Measurements from ENCODE around the gene LGSN. TPM values are rescaled to one million over a fixed set of nuclear protein-coding genes. Genes with fewer than 3 reads are reported as not detected.
"Not testable (repeated sequence)": the region's sequence is repeated elsewhere in the genome, so short reads cannot be mapped to it uniquely, and the experiment has no call there.

Gene LGSN
- total RNA-seq, 2 experiments from 2014 or later: 0.09 to 0.18 TPM

- H3K27me3 Mint-ChIP-seq; H3K36me3 Mint-ChIP-seq; ATAC-seq; H3K4me3 Mint-ChIP-seq; H3K27ac Mint-ChIP-seq; H3K9me3 Mint-ChIP-seq (ENCODE audit: low read depth); CTCF ChIA-PET; DNase-seq; H3K4me1 Mint-ChIP-seq: not testable (repeated sequence)
Measured at GRCh38 chr6:63334652-63335051, 14.9 kb upstream of the LGSN start.

GRCh38 chr6:63333440-63333839 is 13.7 kb upstream of the LGSN start:
- no peak for DNase-seq
- ATAC-seq: no peak
- H3K4me1 Mint-ChIP-seq: no peaks in the 10 kb centered on the region
- no peak overlapping the region for H3K4me3 Mint-ChIP-seq
- no peaks in the 10 kb centered on the region for H3K27me3 Mint-ChIP-seq
- H3K36me3 Mint-ChIP-seq: no peaks in the 10 kb centered on the region
- no peak overlapping the region for H3K27ac Mint-ChIP-seq
- H3K9me3 Mint-ChIP-seq (ENCODE audit: low read depth): no peaks in the 10 kb centered on the region
- CTCF ChIA-PET: no interaction called here

- H3K9me3 Mint-ChIP-seq (ENCODE audit: low read depth); CTCF ChIA-PET; H3K27ac Mint-ChIP-seq; DNase-seq; H3K36me3 Mint-ChIP-seq; H3K4me1 Mint-ChIP-seq; ATAC-seq; H3K27me3 Mint-ChIP-seq; H3K4me3 Mint-ChIP-seq: not testable (repeated sequence)
Measured at GRCh38 chr6:63326630-63327029, 6.8 kb upstream of the LGSN start.

- CTCF ChIA-PET: no interaction called here
- DNase-seq (no peak), ATAC-seq (no peak)
- H3K9me3 Mint-ChIP-seq (ENCODE audit: low read depth): no peaks in the 10 kb centered on the region
- peaks cover 2% of the 10 kb centered on the region for H3K27me3 Mint-ChIP-seq
- H3K36me3 Mint-ChIP-seq: no peaks in the 10 kb centered on the region
- H3K27ac Mint-ChIP-seq: no peak overlapping the region
- no peaks in the 10 kb centered on the region for H3K4me1 Mint-ChIP-seq
- no peak overlapping the region for H3K4me3 Mint-ChIP-seq
Measured at GRCh38 chr6:63322981-63323380, 3.2 kb upstream of the LGSN start.

GRCh38 chr6:63321821-63322220 is 2.0 kb upstream of the LGSN start:
- CTCF ChIA-PET: no interaction called here
- H3K4me1 Mint-ChIP-seq: no peaks in the 10 kb centered on the region
- no peak for DNase-seq
- H3K27me3 Mint-ChIP-seq: peaks cover 2% of the 10 kb centered on the region
- no peak for ATAC-seq
- no peaks in the 10 kb centered on the region for H3K9me3 Mint-ChIP-seq (ENCODE audit: low read depth)
- H3K4me3 Mint-ChIP-seq: no peak overlapping the region
- no peak overlapping the region for H3K27ac Mint-ChIP-seq
- no peaks in the 10 kb centered on the region for H3K36me3 Mint-ChIP-seq

GRCh38 chr6:63317641-63318040 is 2.1 kb downstream of the LGSN start:
- H3K27me3 Mint-ChIP-seq: peaks cover 2% of the 10 kb centered on the region
- no peak for ATAC-seq
- no peak for DNase-seq
- H3K4me3 Mint-ChIP-seq: no peak overlapping the region
- no peak overlapping the region for H3K27ac Mint-ChIP-seq
- H3K9me3 Mint-ChIP-seq (ENCODE audit: low read depth): no peaks in the 10 kb centered on the region
- H3K4me1 Mint-ChIP-seq: no peaks in the 10 kb centered on the region
- no peaks in the 10 kb centered on the region for H3K36me3 Mint-ChIP-seq
- CTCF ChIA-PET: no interaction called here

- Mint-ChIP-seq H3K36me3 (no peaks in the 10 kb centered on the region), H3K4me1 (no peaks in the 10 kb centered on the region)
- CTCF ChIA-PET: interaction anchor here (1.2 kb wide), 1 partner anchor 9 kb away, joined by 3 read pairs; no protein-coding TSS in a partner anchor
Measured at GRCh38 chr6:63316113-63316512, 3.7 kb downstream of the LGSN start.

GRCh38 chr6:63313111-63313510 is 6.7 kb downstream of the LGSN start:
- CTCF ChIA-PET: no interaction called here
- no peak overlapping the region for H3K27ac Mint-ChIP-seq
- no peaks in the 10 kb centered on the region for H3K9me3 Mint-ChIP-seq (ENCODE audit: low read depth)
- ATAC-seq: no peak
- no peak overlapping the region for H3K4me3 Mint-ChIP-seq
- no peaks in the 10 kb centered on the region for H3K4me1 Mint-ChIP-seq
- DNase-seq: no peak
- peaks cover under 1% of the 10 kb centered on the region for H3K27me3 Mint-ChIP-seq
- no peaks in the 10 kb centered on the region for H3K36me3 Mint-ChIP-seq

More at GRCh38 chr6:63316113-63316512, 3.7 kb downstream of the LGSN start:
- no peak overlapping the region for H3K4me3 Mint-ChIP-seq
- peaks cover 2% of the 10 kb centered on the region for H3K27me3 Mint-ChIP-seq
- H3K9me3 Mint-ChIP-seq (ENCODE audit: low read depth): no peaks in the 10 kb centered on the region
- ATAC-seq (no peak), DNase-seq (no peak)
- no peak overlapping the region for H3K27ac Mint-ChIP-seq

- Mint-ChIP-seq H3K4me3 (no peak overlapping the region), H3K36me3 (no peaks in the 10 kb centered on the region), H3K27me3 (no peaks in the 10 kb centered on the region), H3K9me3 (ENCODE audit: low read depth) (no peaks in the 10 kb centered on the region), H3K4me1 (no peaks in the 10 kb centered on the region), H3K27ac (no peak overlapping the region)
- DNase-seq (no peak), ATAC-seq (no peak)
- CTCF ChIA-PET: interaction anchor here (0.9 to 1.2 kb wide), 2 partner anchors 8 to 17 kb away, joined by 3 read pairs; no protein-coding TSS in a partner anchor
Measured at GRCh38 chr6:63307581-63308246, 12.1 kb downstream of the LGSN start.

- no peak for ATAC-seq
- H3K4me3 Mint-ChIP-seq: no peak overlapping the region
- H3K4me1 Mint-ChIP-seq: no peaks in the 10 kb centered on the region
- no peaks in the 10 kb centered on the region for H3K9me3 Mint-ChIP-seq (ENCODE audit: low read depth)
- CTCF ChIA-PET: interaction anchor here (1.2 kb wide), 1 partner anchor 10 kb away, joined by 3 read pairs; no protein-coding TSS in a partner anchor
- DNase-seq: no peak
- H3K36me3 Mint-ChIP-seq: no peaks in the 10 kb centered on the region
- H3K27me3 Mint-ChIP-seq: no peaks in the 10 kb centered on the region
- H3K27ac Mint-ChIP-seq: no peak overlapping the region
Measured at GRCh38 chr6:63306420-63306819, 13.4 kb downstream of the LGSN start.

- Mint-ChIP-seq H3K4me1 (no peaks in the 10 kb centered on the region), H3K4me3 (no peak overlapping the region), H3K9me3 (ENCODE audit: low read depth) (no peaks in the 10 kb centered on the region), H3K27me3 (no peaks in the 10 kb centered on the region), H3K36me3 (no peaks in the 10 kb centered on the region), H3K27ac (no peak overlapping the region)
- DNase-seq (no peak), ATAC-seq (no peak)
- CTCF ChIA-PET: no interaction called here
Measured at GRCh38 chr6:63305277-63305676, 14.5 kb downstream of the LGSN start.

- CTCF ChIA-PET: no interaction called here
- no peaks in the 10 kb centered on the region for H3K36me3 Mint-ChIP-seq
- ATAC-seq: no peak
Measured at GRCh38 chr6:63303476-63303875, 16.3 kb downstream of the LGSN start.

GRCh38 chr6:63299667-63300066 is 20.1 kb downstream of the LGSN start:
- CTCF ChIA-PET: interaction anchor here (1.1 kb wide), 1 partner anchor 53 kb away, joined by 5 read pairs; no protein-coding TSS in a partner anchor
- Mint-ChIP-seq H3K27me3 (no peaks in the 10 kb centered on the region), H3K4me1 (no peaks in the 10 kb centered on the region), H3K27ac (no peak overlapping the region), H3K36me3 (no peaks in the 10 kb centered on the region), H3K4me3 (no peak overlapping the region), H3K9me3 (ENCODE audit: low read depth) (peaks cover 1% of the 10 kb centered on the region)
- DNase-seq (no peak), ATAC-seq (no peak)

More at GRCh38 chr6:63303476-63303875, 16.3 kb downstream of the LGSN start:
- Mint-ChIP-seq H3K27ac (no peak overlapping the region), H3K9me3 (ENCODE audit: low read depth) (no peaks in the 10 kb centered on the region), H3K4me3 (no peak overlapping the region), H3K27me3 (no peaks in the 10 kb centered on the region), H3K4me1 (no peaks in the 10 kb centered on the region)
- no peak for DNase-seq

- CTCF ChIA-PET: no interaction called here
- no peaks in the 10 kb centered on the region for H3K36me3 Mint-ChIP-seq
- DNase-seq (no peak), ATAC-seq (no peak)
- no peak overlapping the region for H3K4me3 Mint-ChIP-seq
- H3K9me3 Mint-ChIP-seq (ENCODE audit: low read depth): peaks cover 1% of the 10 kb centered on the region
- no peaks in the 10 kb centered on the region for H3K4me1 Mint-ChIP-seq
- H3K27me3 Mint-ChIP-seq: no peaks in the 10 kb centered on the region
- H3K27ac Mint-ChIP-seq: no peak overlapping the region
Measured at GRCh38 chr6:63295553-63296194, 24.1 kb downstream of the LGSN start.

Measured in activated CD8-positive, alpha-beta memory T cell treated with anti-CD3 and anti-CD28 coated beads, Interleukin-2, amount 10 ng/mL, durations not matched to agents 7 days and 5 days (primary cell).